Islet precursor cell (in vitro differentiated cells): ENCODE measurements around the gene BICDL1.
"Not testable (repeated sequence)": the region's sequence is repeated elsewhere in the genome, so short reads cannot be mapped to it uniquely, and the experiment has no call there.

Experiments
- DNase-seq: peaks from one replicate; pipeline ENCODE4 v3.0.0-alpha.2; 2018

Gene BICDL1

GRCh38 chr12:120007272-120007671 lies 18.2 kb downstream of the BICDL1 start:
- DNase-seq: peak; percentile 75

DNA sequence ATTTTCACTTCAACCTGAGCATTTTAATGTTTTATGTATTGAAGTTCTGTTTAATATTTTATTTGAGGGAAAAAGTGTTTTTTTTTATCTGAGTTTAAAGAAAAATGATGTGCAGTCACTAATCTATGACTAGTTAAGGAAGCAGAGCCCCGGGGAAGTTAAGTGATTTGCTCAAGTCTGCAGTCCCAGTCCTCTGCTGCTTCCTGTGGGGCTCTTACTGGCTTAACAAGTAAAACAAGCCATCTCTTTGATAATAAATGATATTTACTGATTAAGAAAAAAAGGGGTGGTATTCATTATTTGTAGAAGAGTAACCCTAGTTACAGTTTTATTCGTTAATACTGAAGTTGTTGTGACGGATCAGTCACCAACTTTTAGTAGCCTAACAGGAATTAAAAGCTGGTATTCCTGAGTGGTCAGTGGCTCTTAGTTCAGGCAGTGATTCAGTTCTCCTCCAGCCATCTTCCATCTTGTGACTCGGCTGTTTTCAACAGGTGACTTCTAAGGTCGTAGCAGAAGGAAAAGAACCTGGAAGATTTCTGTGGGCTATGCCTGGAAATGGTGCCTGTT lies 21.7 kb downstream of the BICDL1 start:
- no peak for DNase-seq

- DNase-seq: no peak
Measured at GRCh38 chr12:120012067-120012621, 23.1 kb downstream of the BICDL1 start.

- DNase-seq: no peak
Measured at GRCh38 chr12:120013659-120014380, 24.8 kb downstream of the BICDL1 start.

- DNase-seq: not testable (repeated sequence)
Measured at GRCh38 chr12:120014381-120014735, 25.3 kb downstream of the BICDL1 start.

DNA sequence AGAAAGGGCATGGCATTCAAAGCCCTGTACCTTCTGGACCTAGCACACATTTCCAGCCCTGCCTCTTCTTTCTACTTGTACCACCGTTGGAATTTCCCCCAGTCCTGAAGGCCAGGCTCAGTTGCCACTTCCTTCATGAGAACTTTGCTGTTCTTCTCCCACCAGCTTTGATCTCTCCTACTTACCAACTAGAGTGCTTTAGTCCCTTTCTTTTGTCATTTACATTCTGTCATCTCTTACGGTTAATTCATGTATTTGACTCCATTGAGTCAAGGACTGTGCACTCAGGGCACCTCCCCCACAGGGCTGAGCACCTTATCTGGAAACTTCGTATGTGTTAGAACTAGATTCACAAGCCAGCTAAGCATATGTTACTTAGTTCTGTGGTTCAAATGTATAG lies 26.3 kb downstream of the BICDL1 start:
- no peak for DNase-seq

- not testable (repeated sequence) for DNase-seq
Measured at GRCh38 chr12:120016199-120016598, 27.2 kb downstream of the BICDL1 start.

DNA sequence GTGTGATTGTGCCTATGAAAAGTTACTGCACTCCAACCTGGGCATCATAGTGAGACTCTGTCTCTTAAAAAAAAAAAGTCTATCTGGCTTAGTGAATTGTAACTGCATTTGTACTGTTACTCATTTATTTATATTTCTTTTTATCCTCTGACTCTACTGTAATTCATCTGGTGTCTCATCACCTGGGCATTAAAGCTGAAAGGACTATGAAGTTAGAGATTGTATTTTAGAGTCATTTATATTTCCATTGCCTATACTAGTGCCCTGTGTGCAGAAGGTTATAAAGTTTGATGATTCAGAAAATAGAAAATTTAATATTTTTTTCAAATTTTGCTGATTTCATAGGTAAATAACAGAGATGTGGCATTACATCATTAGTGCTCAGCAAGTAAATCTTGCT lies 30.2 kb downstream of the BICDL1 start:
- no peak for DNase-seq

DNA sequence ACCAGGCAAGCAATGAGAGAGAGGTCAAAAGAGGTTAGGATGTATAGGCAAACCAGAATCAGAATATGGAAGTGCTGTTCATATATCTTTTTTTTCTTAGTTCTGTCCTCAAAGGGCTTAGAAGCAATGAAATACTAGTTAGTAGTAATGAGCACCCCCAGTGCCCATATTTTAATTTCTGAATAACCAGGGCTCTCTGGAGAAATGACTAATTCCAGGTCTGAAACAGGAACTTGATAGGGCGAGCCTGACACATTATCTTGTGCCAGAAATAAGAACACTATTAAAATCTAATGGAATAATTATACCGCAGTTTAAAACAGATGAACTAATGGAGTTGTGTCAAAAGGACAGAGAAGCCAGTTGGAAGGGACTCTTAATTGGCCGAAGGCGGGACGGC lies 30.9 kb downstream of the BICDL1 start:
- DNase-seq: no peak

- no peak for DNase-seq
Measured at GRCh38 chr12:120024193-120024592, 35.2 kb downstream of the BICDL1 start.

GRCh38 chr12:120025640-120026039 lies 36.6 kb downstream of the BICDL1 start:
- no peak for DNase-seq

GRCh38 chr12:120032242-120032641 lies 43.2 kb downstream of the BICDL1 start:
- no peak for DNase-seq

DNA sequence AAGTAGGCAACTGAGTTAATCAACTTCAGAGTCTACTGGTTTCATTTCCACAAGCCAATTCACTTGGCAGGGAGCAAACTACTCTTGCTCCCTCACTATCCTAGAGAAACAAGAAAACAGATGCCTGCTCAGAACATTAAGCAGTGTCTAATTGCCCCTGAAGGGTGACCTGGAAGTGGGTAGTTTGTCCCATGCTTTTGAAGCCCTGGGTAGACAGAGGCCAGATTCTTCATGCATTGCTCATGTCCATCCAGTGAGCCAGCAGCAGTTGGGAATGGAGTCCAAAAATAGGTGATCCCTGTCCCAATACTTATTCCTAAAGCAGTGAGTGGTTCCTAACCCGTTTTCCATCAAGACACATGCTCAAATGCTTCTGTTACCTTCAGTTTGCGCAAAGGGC lies 48.8 kb downstream of the BICDL1 start:
- peak; percentile 96 for DNase-seq

- no peak for DNase-seq
Measured at GRCh38 chr12:120039711-120040110, 50.7 kb downstream of the BICDL1 start.

DNA sequence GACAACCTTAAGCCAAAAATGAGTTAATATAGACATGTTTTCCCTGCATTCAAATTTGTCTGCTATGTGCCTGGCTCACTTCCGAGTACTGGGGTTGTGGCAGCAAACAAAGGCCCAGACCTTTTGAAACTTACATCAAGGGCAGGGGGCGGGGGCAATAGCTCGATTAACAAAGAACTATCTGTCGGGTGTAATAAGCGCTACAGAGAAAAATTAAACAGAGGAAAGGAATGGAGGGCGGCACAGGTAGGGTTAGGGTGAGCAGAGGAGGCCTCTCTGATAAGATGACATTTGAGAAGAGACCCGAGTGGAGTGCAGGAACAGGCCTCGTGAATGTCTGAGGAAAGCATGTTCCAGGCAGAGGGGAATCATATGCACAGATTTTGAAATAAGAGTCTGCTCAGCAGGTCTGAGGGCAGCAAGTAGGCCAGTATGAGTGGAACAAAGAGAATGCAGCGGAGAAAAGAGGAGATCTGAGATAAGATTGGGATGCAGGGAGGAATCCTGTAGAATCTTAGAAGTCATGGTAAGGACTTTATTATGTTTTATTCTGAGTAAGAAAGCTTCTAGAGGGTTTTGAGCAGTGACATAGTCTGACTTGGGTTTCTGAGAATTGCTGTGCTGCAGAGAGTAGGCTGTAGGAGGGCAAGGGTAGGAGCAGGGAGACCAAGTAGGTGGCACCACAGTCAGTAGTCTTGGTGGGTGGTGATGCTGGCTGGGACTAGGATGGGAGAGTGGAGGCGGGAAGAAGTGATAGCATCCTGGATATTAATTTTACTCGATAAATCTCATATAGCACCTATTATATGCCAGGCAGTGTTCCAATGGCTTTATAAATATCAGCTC lies 52.6 kb downstream of the BICDL1 start:
- no peak for DNase-seq

DNA sequence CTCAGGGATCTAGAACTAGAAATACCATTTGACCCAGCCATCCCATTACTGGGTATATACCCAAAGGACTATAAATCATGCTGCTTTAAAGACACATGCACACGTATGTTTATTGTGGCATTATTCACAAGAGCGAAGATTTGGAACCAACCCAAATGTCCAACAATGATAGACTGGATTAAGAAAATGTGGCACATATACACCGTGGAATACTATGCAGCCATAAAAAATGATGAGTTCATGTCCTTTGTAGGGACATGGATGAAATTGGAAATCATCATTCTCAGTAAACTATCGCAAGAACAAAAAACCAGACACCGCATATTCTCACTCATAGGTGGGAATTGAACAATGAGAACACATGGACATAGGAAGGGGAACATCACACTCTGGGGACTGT lies 56.3 kb downstream of the BICDL1 start:
- DNase-seq: not testable (repeated sequence)

- no peak for DNase-seq
Measured at GRCh38 chr12:120047072-120047471, 58.0 kb downstream of the BICDL1 start.

DNA sequence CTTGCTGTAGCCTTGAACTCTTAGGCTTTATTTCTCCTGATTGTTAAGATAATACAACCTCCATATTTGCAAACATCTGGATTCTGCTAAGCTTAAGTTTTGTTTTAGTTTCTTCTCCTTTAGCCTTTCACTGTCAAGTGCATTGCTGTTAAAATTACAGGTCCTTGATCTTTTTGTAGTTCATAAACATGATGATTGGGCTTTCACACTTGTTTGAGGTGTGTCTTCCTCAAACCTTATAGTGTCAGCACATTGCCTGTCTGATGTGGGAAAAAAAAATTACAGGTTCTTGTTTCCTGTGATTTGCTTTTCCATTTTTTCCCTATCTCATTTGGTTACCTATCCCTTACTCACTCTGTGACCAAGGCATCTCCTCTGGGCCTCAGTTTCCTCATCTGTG lies 59.2 kb downstream of the BICDL1 start:
- no peak for DNase-seq

- no peak for DNase-seq
Measured at GRCh38 chr12:120049426-120049825, 60.4 kb downstream of the BICDL1 start.

DNA sequence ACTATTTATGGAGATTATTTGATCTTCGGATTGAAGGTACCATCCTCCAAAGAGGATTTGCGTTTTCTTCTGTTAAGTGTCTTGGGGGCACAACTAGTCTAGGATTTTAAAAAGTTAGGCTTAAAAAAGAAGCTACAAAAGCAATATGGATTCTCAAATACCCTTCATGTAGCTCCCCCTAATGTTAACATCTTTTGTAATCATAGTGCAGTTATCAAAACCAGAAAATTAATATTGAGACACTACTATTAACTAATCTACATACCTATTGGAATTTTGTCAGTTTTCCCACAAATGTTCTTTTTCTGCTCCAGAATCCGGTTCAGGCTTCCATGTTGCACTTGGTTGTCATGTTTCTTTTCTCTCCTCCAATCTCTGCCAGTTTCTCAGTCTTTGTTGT lies 62.5 kb downstream of the BICDL1 start:
- no peak for DNase-seq

DNA sequence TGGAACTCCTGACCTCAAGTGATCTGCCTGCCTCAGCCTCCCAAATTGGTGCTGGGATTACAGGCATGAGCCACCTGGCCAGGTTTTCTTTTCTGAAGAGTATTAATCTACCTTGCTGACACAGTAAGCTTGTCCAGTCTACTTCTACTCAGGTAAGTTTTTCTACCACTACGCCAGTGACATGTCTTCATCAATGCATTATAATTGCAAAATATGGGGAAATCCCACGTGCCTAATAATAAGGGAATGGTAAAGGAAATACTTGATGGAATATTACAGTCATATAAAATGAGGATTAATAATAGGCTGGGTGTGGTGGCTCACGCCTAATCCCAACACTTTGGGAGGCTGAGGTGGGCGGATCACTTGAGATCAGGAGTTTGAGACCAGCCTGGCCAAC lies 65.3 kb downstream of the BICDL1 start:
- DNase-seq: no peak

- no peak for DNase-seq
Measured at GRCh38 chr12:120055231-120056000, 66.4 kb downstream of the BICDL1 start.

GRCh38 chr12:120056739-120057138 lies 67.7 kb downstream of the BICDL1 start:
- no peak for DNase-seq
